Measurements from ENCODE around the gene TRPC5OS. TPM values are rescaled to one million over a fixed set of nuclear protein-coding genes. Genes with fewer than 3 reads are reported as not detected.

Gene TRPC5OS
- total RNA-seq, 4 donors from 2014 or later = 0.17 TPM; not detected in 3

GRCh38 chrX:111888600-111888999 is 12.6 kb downstream of the TRPC5OS start:
- TF ChIP-seq CTCF (IDR thresholded peaks at IDR 0.05; ENCODE audit: low read depth) = no peak

GRCh38 chrX:111892375-111892774 is 16.4 kb downstream of the TRPC5OS start:
- no peak for TF ChIP-seq CTCF (IDR thresholded peaks at IDR 0.05; ENCODE audit: low read depth)

GRCh38 chrX:111896148-111896547 is 20.2 kb downstream of the TRPC5OS start:
- no peak for TF ChIP-seq CTCF (IDR thresholded peaks at IDR 0.05; ENCODE audit: low read depth)

GRCh38 chrX:111914398-111915090 is 38.6 kb downstream of the TRPC5OS start:
- no peak for TF ChIP-seq CTCF (IDR thresholded peaks at IDR 0.05; ENCODE audit: low read depth)

GRCh38 chrX:111917591-111917990 is 41.6 kb downstream of the TRPC5OS start:
- TF ChIP-seq CTCF (IDR thresholded peaks at IDR 0.05; ENCODE audit: low read depth) = no peak

- TF ChIP-seq CTCF (IDR thresholded peaks at IDR 0.05; ENCODE audit: low read depth) = no peak
Observed at GRCh38 chrX:111928456-111928855, 52.5 kb downstream of the TRPC5OS start.

Other genes with a start within 250 kb of the TRPC5OS start
- 100 to 1,000 TPM in 1 of 4 donors, 10 to 100 TPM in 3; 50.3 to 117 (median 59.1) TPM for gene ALG13, start 195.0 kb upstream of the TRPC5OS start, total RNA-seq
- gene TRPC5, start 206.6 kb downstream of the TRPC5OS start, total RNA-seq = not detected
- not detected for gene RTL4, start 206.8 kb downstream of the TRPC5OS start, total RNA-seq

Data from subcutaneous adipose tissue (tissue), 4 donors.